ENCODE measurements around the gene IGSF23. TPM values are rescaled to one million over a fixed set of nuclear protein-coding genes. Genes with fewer than 3 reads are reported as not detected.

The IGSF23 gene
- total and polyA plus RNA-seq, 2 of the 13 experiments (the other 11 are each of a cell fraction or from before 2014, with no cell fraction given) = 2.3 to 8.8 TPM

GRCh38 chr19:44570984-44571684 lies 42.2 kb upstream of the IGSF23 start (continued):
- TF ChIP-seq ARID4A (CRISPR knock-in tag; IDR thresholded peaks at IDR 0.05; ENCODE audit: borderline replicate concordance) (peak; percentile 36; the same call in 1 of the 2 replicates), KLF11 (CRISPR knock-in tag; IDR thresholded peaks at IDR 0.05) (no peak), ZSCAN9 (CRISPR knock-in tag; IDR thresholded peaks at IDR 0.05; ENCODE audit: borderline replicate concordance) (no peak), HMGXB4 (CRISPR knock-in tag; IDR thresholded peaks at IDR 0.05; ENCODE audit: borderline replicate concordance in 1 of 2, low read depth in 1 of 2) (peak in 1 of 2 experiments; percentile 58; a peak in 1 of 4 replicates), FOSL2 (CRISPR knock-in tag; IDR thresholded peaks at IDR 0.05) (no peak), ZFP41 (CRISPR knock-in tag; IDR thresholded peaks at IDR 0.05; ENCODE audit: borderline replicate concordance) (no peak), ZNF160 (CRISPR knock-in tag; IDR thresholded peaks at IDR 0.05) (no peak), FOXC1 (CRISPR knock-in tag; IDR thresholded peaks at IDR 0.05; ENCODE audit: borderline replicate concordance) (peak; percentile 70; the same call in 1 of the 2 replicates), ZNF615 (CRISPR knock-in tag; IDR thresholded peaks at IDR 0.05; ENCODE audit: borderline replicate concordance) (0 out of 2 replicates have a peak, but pooled peaks have one; percentile 39), ZNF44 (CRISPR knock-in tag; IDR thresholded peaks at IDR 0.05) (0 out of 2 replicates have a peak, but pooled peaks have one; percentile 53), PHF21A (CRISPR knock-in tag; IDR thresholded peaks at IDR 0.05) (peak; percentile 73), ZNF784 (CRISPR knock-in tag; IDR thresholded peaks at IDR 0.05; ENCODE audit: borderline replicate concordance) (peak; percentile 70), CEBPG (CRISPR knock-in tag; IDR thresholded peaks at IDR 0.05) (peak; percentile 92), BATF2 (CRISPR knock-in tag; IDR thresholded peaks at IDR 0.05) (no peak), HOXA3 (CRISPR knock-in tag; IDR thresholded peaks at IDR 0.05) (peak; percentile 72; the same call in 1 of the 2 replicates), JUN (CRISPR knock-in tag; IDR thresholded peaks at IDR 0.05) (no peak), FOXO4 (CRISPR knock-in tag; conservative IDR thresholded peaks at IDR 0.05) (0 out of 2 replicates have a peak, but pooled peaks have one; percentile 63)
